Lung (tissue), 12 donors: ENCODE data around the gene OSBPL6. TPM values are rescaled to one million over a fixed set of nuclear protein-coding genes. Genes with fewer than 3 reads are reported as not detected.

Source experiments
- ATAC-seq: fragments of 200-7000 bp; cut with Tn5 transposase; one replicate; pipeline ENCODE4 v1.9.1; 2020; ENCODE audit warnings: moderate number of reproducible peaks; ENCODE audit not compliant: insufficient read depth, low FRiP score
- DNase-seq, 3 donors: peaks; one replicate each; pipeline ENCODE4 v3.0.0-alpha.2; 2013 to 2017
- H3K27ac ChIP-seq, 2 donors: one replicate each; pipeline ENCODE4 v1.5.1; 2013; ENCODE audit warnings: mild to moderate bottlenecking in 2 of 2, moderate library complexity in 2 of 2, control low read depth in 1 of 2, inconsistent platforms in 1 of 2, low read depth in 1 of 2, low read length in 1 of 2
- H3K27me3 ChIP-seq, 3 donors: one replicate each; pipeline ENCODE4 v1.5.1; 2013; ENCODE audit warnings: low read length in 2 of 3; ENCODE audit not compliant: control insufficient read depth in 3 of 3, insufficient read depth in 3 of 3
- H3K36me3 ChIP-seq, 4 donors: one replicate each; pipeline ENCODE4 v1.5.1; 2013; ENCODE audit warnings: low read length in 4 of 4, mild to moderate bottlenecking in 1 of 4, moderate library complexity in 1 of 4; ENCODE audit not compliant: control insufficient read depth in 4 of 4, insufficient read depth in 4 of 4
- H3K4me1 ChIP-seq, 5 donors: one replicate each; pipeline ENCODE4 v1.5.1; 2013; ENCODE audit warnings: low read length in 5 of 5, mild to moderate bottlenecking in 2 of 5, moderate library complexity in 1 of 5; ENCODE audit not compliant: control insufficient read depth in 5 of 5, insufficient read depth in 5 of 5
- H3K4me3 ChIP-seq: one replicate; pipeline ENCODE4 v1.5.1; 2013; ENCODE audit warnings: mild to moderate bottlenecking, control low read depth, moderate library complexity
- H3K9ac ChIP-seq, 2 donors: one replicate each; pipeline ENCODE4 v1.5.1; 2013; ENCODE audit warnings: low read length in 2 of 2, control low read depth in 1 of 2; ENCODE audit not compliant: insufficient read depth in 1 of 2
- H3K9me3 ChIP-seq, 4 donors: one replicate each; pipeline ENCODE4 v1.5.1; 2013; ENCODE audit warnings: low read length in 3 of 4, mild to moderate bottlenecking in 1 of 4, moderate library complexity in 1 of 4; ENCODE audit not compliant: control insufficient read depth in 4 of 4, insufficient read depth in 3 of 4
- CTCF ChIP-seq: IDR thresholded peaks from 2 replicates; pipeline ENCODE4 v1.5.1; 2012; ENCODE audit warnings: mild to moderate bottlenecking; ENCODE audit errors: control extremely low read depth, extremely low read depth
- WGBS, 2 donors: extraction: QIAGEN DNeasy Blood & Tissue Kit; methylation state at CpG; one replicate each; pipeline ENCODE4 v1.1.7; 2013; 5-methylcytosine and 5-hydroxymethylcytosine counted together
- polyA plus RNA-seq, 2 donors: library from polyadenylated mRNA; stranded (reverse); fragments of 200-250 nt; gene quantifications; one replicate each; pipeline ENCODE4 v1.2.1, GENCODE V29; 2013
- total RNA-seq, 2 donors: library from RNA; depleted of rRNA in 1 of 2; stranded (reverse); fragments of >200 nt in 1 of 2; gene quantifications; one replicate each; pipeline ENCODE4 v1.2.1, GENCODE V29; 2014 to 2021
- donor health status: control.
- donor health status: control.
- donor health status: Bipolar disorder and iron deficiency.
- donor health status: healthy.
- donor health status: DM: yes; HTN: yes; CAD: no.

Gene OSBPL6
- total and polyA plus RNA-seq, 4 donors = 1.9 to 23.5 (median 7.8) TPM

- Histone ChIP-seq H3K9me3 (no peaks in the 10 kb centered on the region), H3K4me1 (peaks cover 0 to 12% (median 0%) of the 10 kb centered on the region in 5 donors), H3K4me3 (no peak overlapping the region), H3K9ac (no peak overlapping the region), H3K27me3 (no peaks in the 10 kb centered on the region), H3K36me3 (no peaks in the 10 kb centered on the region), H3K27ac (no peak overlapping the region)
- 96% methylated on average over 5 of the region's 5 CpGs for WGBS, 2 donors
- DNase-seq (no peak), ATAC-seq (no peak)
- no peak for TF ChIP-seq CTCF
These were observed 75.3 kb downstream of the OSBPL6 start for GRCh38 chr2:178269438-178270224.

DNA sequence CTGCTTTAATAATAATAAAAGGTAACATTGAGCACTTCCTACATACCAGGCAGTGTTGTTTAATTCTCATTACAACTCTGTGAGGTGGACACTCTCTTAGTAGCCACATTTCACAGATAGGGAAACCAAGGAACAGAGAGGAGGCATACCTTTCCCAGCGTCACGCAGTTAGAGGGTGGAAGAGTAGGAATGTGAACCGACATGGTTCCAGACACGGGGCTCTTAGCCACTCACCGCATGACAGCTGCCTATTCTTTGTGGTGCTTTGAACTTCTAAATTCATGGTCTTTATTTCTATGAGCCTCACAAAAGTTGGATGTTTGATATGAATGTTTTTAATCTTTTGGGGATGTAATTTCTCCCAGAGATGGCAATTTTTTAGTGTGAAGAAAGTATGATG is 76.0 kb downstream of the OSBPL6 start:
- WGBS, 2 donors = 93 to 95% methylated on average over 5 of the region's 5 CpGs
- Histone ChIP-seq H3K9ac (no peak overlapping the region), H3K9me3 (no peaks in the 10 kb centered on the region), H3K27ac (no peak overlapping the region), H3K36me3 (no peaks in the 10 kb centered on the region), H3K4me1 (peaks cover 0 to 12% (median 0%) of the 10 kb centered on the region in 5 donors), H3K27me3 (no peaks in the 10 kb centered on the region), H3K4me3 (no peak overlapping the region)
- ATAC-seq (no peak), DNase-seq (no peak)
- no peak for TF ChIP-seq CTCF

- H3K9ac ChIP-seq = no peak overlapping the region
- H3K36me3 ChIP-seq = no peaks in the 10 kb centered on the region
- peaks cover 0 to 12% (median 0%) of the 10 kb centered on the region in 5 donors for H3K4me1 ChIP-seq
- H3K27ac ChIP-seq = no peak overlapping the region
- TF ChIP-seq CTCF = no peak
- H3K27me3 ChIP-seq = no peaks in the 10 kb centered on the region
- WGBS, 2 donors = 88 to 94% methylated on average over 2 of the region's 2 CpGs
- no peak overlapping the region for H3K4me3 ChIP-seq
- no peaks in the 10 kb centered on the region for H3K9me3 ChIP-seq
- ATAC-seq (no peak), DNase-seq (no peak)
These were observed 76.8 kb downstream of the OSBPL6 start for GRCh38 chr2:178271094-178271493.
